GM18502 (cell line): ENCODE measurements around the gene PLEKHM2.

Source experiments
- ATAC-seq: cut with Tn5 transposase; IDR thresholded peaks from one replicate; pipeline ENCODE4 v1.9.1; 2021; ENCODE audit warnings: mild to moderate bottlenecking; ENCODE audit not compliant: unreplicated experiment, poor library complexity

Gene PLEKHM2

GRCh38 chr1:15674386-15675159 is 9.5 kb upstream of the PLEKHM2 start:
- ATAC-seq: no peak

- no peak for ATAC-seq
Observed at GRCh38 chr1:15676010-15676409, 8.1 kb upstream of the PLEKHM2 start.

GRCh38 chr1:15676688-15677661 is 7.1 kb upstream of the PLEKHM2 start:
- ATAC-seq: no peak

GRCh38 chr1:15678578-15678977 is 5.5 kb upstream of the PLEKHM2 start:
- no peak for ATAC-seq

GRCh38 chr1:15680131-15680530 is 4.0 kb upstream of the PLEKHM2 start:
- ATAC-seq: no peak

GRCh38 chr1:15680561-15681348 is 3.4 kb upstream of the PLEKHM2 start:
- no peak for ATAC-seq

GRCh38 chr1:15681349-15682292 is 2.5 kb upstream of the PLEKHM2 start:
- ATAC-seq: no peak

- no peak for ATAC-seq
Observed at GRCh38 chr1:15682936-15683341, 1.2 kb upstream of the PLEKHM2 start.

GRCh38 chr1:15683345-15684039 is 628 bp upstream of the PLEKHM2 start:
- no peak for ATAC-seq

GRCh38 chr1:15684468-15685291 is 560 bp downstream of the PLEKHM2 start:
- ATAC-seq: no peak

- ATAC-seq: no peak
Observed at GRCh38 chr1:15685820-15686219, 1.7 kb downstream of the PLEKHM2 start.

- no peak for ATAC-seq
Observed at GRCh38 chr1:15687446-15687845, 3.3 kb downstream of the PLEKHM2 start.

GRCh38 chr1:15690317-15690716 is 6.2 kb downstream of the PLEKHM2 start:
- no peak for ATAC-seq

GRCh38 chr1:15691434-15692032 is 7.4 kb downstream of the PLEKHM2 start:
- ATAC-seq: no peak

- ATAC-seq: no peak
Observed at GRCh38 chr1:15692121-15692682, 8.1 kb downstream of the PLEKHM2 start.

GRCh38 chr1:15693371-15693770 is 9.3 kb downstream of the PLEKHM2 start:
- ATAC-seq: no peak

- ATAC-seq: peak; percentile 90
Observed at GRCh38 chr1:15696956-15697521, 12.9 kb downstream of the PLEKHM2 start.
